ENCODE data around the gene GDI2.

GDI2 gene

DNA sequence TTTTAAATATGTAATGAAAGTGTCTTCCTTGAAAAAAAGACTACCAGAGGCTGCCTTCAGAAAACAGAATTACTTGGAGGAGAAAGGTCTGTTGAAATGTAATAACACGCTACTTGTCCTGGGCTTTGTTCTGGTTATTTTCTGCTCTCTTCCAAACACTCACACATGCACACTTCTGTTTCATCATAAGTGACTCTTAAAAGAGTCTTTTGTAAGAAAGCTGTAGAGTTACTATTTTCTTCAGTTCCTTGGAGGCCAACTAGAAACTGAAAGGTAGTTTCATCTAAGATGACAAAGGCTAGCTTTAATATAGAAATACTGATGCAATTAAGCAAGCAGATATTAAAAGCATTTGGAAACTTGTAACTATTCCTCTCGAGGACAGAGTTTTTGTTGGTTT, 89.5 kb downstream of the GDI2 start:
- no peak overlapping the region for H3K27ac ChIP-seq (ENCODE audit: low read depth, low read length)

DNA sequence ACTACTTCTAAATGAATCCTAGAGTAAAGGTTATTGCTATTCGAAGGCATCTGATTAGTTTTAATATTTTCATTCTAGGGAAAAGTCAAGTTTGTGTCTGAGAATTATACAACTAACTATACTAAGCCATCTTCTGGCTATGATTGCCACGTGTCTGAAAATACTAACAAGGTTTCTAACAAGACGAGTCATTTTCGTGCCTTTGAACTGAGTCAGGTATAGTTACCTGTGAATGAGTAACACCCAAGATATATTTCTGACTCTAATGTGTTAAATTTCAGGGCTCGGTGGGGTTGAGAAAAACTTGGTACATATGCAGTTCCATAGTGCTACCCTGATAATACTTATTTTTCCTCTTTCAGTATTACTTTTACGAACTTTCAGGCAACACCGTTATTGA, 93.1 kb downstream of the GDI2 start:
- H3K36me3 ChIP-seq (ENCODE audit: control insufficient read depth, insufficient read depth, low read length), result peaks cover 2% of the 10 kb centered on the region
- no peak overlapping the region for H3K27ac ChIP-seq (ENCODE audit: low read depth, low read length)
- H3K27me3 ChIP-seq (ENCODE audit: control insufficient read depth, insufficient read depth, low read length), result no peaks in the 10 kb centered on the region
- no peaks in the 10 kb centered on the region for H3K4me1 ChIP-seq (ENCODE audit: control insufficient read depth, insufficient read depth, low read length)
- no peak overlapping the region for H3K9ac ChIP-seq (ENCODE audit: low read length)
- no peak overlapping the region for H3K4me3 ChIP-seq (ENCODE audit: low read length)

More for the DNA sequence above, 89.5 kb downstream of the GDI2 start:
- no peak overlapping the region for H3K4me3 ChIP-seq (ENCODE audit: low read length)
- H3K36me3 ChIP-seq (ENCODE audit: control insufficient read depth, insufficient read depth, low read length), result peaks cover 8% of the 10 kb centered on the region
- no peaks in the 10 kb centered on the region for H3K4me1 ChIP-seq (ENCODE audit: control insufficient read depth, insufficient read depth, low read length)
- no peak overlapping the region for H3K9ac ChIP-seq (ENCODE audit: low read length)
- no peaks in the 10 kb centered on the region for H3K27me3 ChIP-seq (ENCODE audit: control insufficient read depth, insufficient read depth, low read length)

DNA sequence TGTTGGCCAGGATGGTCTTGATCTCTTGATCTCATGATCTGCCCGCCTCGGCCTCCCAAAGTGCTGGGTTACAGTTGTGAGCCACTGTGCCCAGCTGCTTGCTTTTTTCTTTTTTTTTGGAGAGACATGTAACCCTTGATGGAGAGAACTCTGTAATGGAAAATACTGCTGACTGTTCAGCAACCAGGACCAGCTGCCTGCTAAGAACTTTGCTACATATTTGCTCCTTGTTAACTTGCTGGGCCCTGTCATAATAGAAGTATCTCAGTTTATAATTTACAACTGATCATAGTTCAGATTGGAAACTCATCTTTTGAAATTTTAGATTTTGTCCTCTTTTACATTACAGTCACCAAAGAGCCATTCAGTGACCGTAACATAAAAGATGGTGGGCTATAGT, 93.7 kb downstream of the GDI2 start:
- H3K27ac ChIP-seq (ENCODE audit: low read depth, low read length), result no peak overlapping the region
- H3K36me3 ChIP-seq (ENCODE audit: control insufficient read depth, insufficient read depth, low read length), result no peaks in the 10 kb centered on the region
- H3K4me1 ChIP-seq (ENCODE audit: control insufficient read depth, insufficient read depth, low read length), result no peaks in the 10 kb centered on the region
- no peaks in the 10 kb centered on the region for H3K27me3 ChIP-seq (ENCODE audit: control insufficient read depth, insufficient read depth, low read length)
- H3K4me3 ChIP-seq (ENCODE audit: low read length), result no peak overlapping the region
- H3K9ac ChIP-seq (ENCODE audit: low read length), result no peak overlapping the region
